ENCODE measurements around the gene SETD6. TPM values are rescaled to one million over a fixed set of nuclear protein-coding genes. Genes with fewer than 3 reads are reported as not detected.
"Not testable (repeated sequence)": the region's sequence is repeated elsewhere in the genome, so short reads cannot be mapped to it uniquely, and the experiment has no call there.

Gene SETD6
- total RNA-seq, 1 experiment from 2014 or later = 35.2 TPM

- no peaks in the 10 kb centered on the region for H3K4me1 ChIP-seq (ENCODE audit: insufficient read depth, low read length, poor library complexity, severe bottlenecking)
- no peaks in the 10 kb centered on the region for H3K36me3 ChIP-seq (ENCODE audit: insufficient read depth, low read length, poor library complexity, severe bottlenecking)
- no peaks in the 10 kb centered on the region for H3K27me3 ChIP-seq (replicated peaks; ENCODE audit: insufficient read depth, low read depth, low read length, poor library complexity)
- BruUV-seq (replicated peaks) = no TSS peak
- no peak for TF ChIP-seq EZH2 (IDR thresholded peaks at IDR 0.05; ENCODE audit: borderline replicate concordance, low read depth, low read length, poor library complexity, severe bottlenecking)
- TF ChIP-seq CTCF (conservative IDR thresholded peaks at IDR 0.05; ENCODE audit: low read depth, low read length) = no peak
- intact Hi-C loops (cut with micrococcal nuclease; ENCODE audit: unreplicated experiment) = loop anchor here (5.0 kb wide), 1 partner anchor 913 kb away; no protein-coding TSS in a partner anchor
- no peak overlapping the region for H3K4me3 ChIP-seq (ENCODE audit: low read depth, low read length, poor library complexity, severe bottlenecking)
- no peaks in the 10 kb centered on the region for H3K9me3 ChIP-seq (ENCODE audit: low read depth, low read length, poor library complexity, severe bottlenecking)
- no peak for DNase-seq (ENCODE audit: low spot score)
- H3K27ac ChIP-seq (ENCODE audit: low read depth, low read length, poor library complexity, severe bottlenecking) = no peak overlapping the region
- ChIA-PET CTCF (interaction anchor here (1.3 kb wide), 1 partner anchor 266 kb away, joined by 3 read pairs; no protein-coding TSS in a partner anchor), POLR2A (ENCODE audit: low non-redundant PET) (no interaction called here)
Observed at GRCh38 chr16:58490065-58490464, 25.3 kb upstream of the SETD6 start.

DNA sequence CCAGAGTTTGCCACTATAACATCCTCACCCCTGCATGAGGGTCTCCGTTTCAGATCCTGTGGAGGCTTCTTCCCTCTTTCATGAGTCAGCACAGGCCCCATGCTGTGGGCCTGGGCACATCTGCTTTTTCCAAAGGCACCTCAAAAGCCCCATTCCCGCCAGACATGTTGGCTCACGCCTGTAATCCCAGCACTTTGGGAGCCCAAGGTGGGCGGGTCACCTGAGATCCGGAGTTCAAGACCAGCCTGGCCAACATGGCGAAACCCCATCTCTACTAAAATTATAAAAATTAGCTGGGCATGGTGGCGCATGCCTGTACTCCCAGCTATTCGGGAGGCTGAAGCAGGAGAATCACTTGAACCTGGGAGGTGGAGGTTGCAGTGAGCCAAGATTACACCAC, 24.8 kb upstream of the SETD6 start:
- intact Hi-C loops (cut with micrococcal nuclease; ENCODE audit: unreplicated experiment) = loop anchor here (5.0 kb wide), 1 partner anchor 913 kb away; no protein-coding TSS in a partner anchor
- H3K27me3 ChIP-seq (replicated peaks; ENCODE audit: insufficient read depth, low read depth, low read length, poor library complexity); DNase-seq (ENCODE audit: low spot score); H3K9me3 ChIP-seq (ENCODE audit: low read depth, low read length, poor library complexity, severe bottlenecking); H3K27ac ChIP-seq (ENCODE audit: low read depth, low read length, poor library complexity, severe bottlenecking); H3K36me3 ChIP-seq (ENCODE audit: insufficient read depth, low read length, poor library complexity, severe bottlenecking); H3K4me1 ChIP-seq (ENCODE audit: insufficient read depth, low read length, poor library complexity, severe bottlenecking); BruUV-seq (replicated peaks); POLR2A ChIA-PET (ENCODE audit: low non-redundant PET); H3K4me3 ChIP-seq (ENCODE audit: low read depth, low read length, poor library complexity, severe bottlenecking): not testable (repeated sequence)
- CTCF ChIA-PET = interaction anchor here (1.3 kb wide), 1 partner anchor 265 kb away, joined by 3 read pairs; no protein-coding TSS in a partner anchor

DNA sequence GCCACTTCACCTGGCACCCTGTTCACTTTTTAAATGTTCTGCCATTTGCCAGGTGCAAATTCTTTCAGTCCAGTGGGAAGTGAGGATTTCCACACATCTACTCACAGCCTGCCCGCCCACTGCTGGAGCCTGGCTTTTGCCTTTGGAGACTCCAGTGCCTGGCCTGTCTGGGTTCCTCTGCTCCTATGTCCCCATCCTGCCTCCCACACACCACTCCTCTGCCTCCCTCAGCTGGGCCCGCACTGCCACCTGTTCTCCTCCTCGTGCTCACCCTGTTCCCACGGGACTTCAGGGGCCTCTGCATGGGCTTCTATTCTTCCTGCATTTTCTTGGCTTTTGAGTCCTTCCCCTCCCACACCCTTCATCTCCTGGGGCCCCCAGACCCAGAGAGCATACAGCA, 23.3 kb upstream of the SETD6 start:
- TF ChIP-seq EZH2 (IDR thresholded peaks at IDR 0.05; ENCODE audit: borderline replicate concordance, low read depth, low read length, poor library complexity, severe bottlenecking) (no peak), CTCF (conservative IDR thresholded peaks at IDR 0.05; ENCODE audit: low read depth, low read length) (no peak)
- no peak overlapping the region for H3K27ac ChIP-seq (ENCODE audit: low read depth, low read length, poor library complexity, severe bottlenecking)
- H3K27me3 ChIP-seq (replicated peaks; ENCODE audit: insufficient read depth, low read depth, low read length, poor library complexity) = no peaks in the 10 kb centered on the region
- ChIA-PET CTCF (no interaction called here), POLR2A (ENCODE audit: low non-redundant PET) (no interaction called here)
- BruUV-seq (replicated peaks) = no TSS peak
- DNase-seq (ENCODE audit: low spot score) = no peak
- intact Hi-C loops (cut with micrococcal nuclease; ENCODE audit: unreplicated experiment) = loop anchor here (5.0 kb wide), 1 partner anchor 915 kb away; no protein-coding TSS in a partner anchor
- no peaks in the 10 kb centered on the region for H3K36me3 ChIP-seq (ENCODE audit: insufficient read depth, low read length, poor library complexity, severe bottlenecking)
- H3K9me3 ChIP-seq (ENCODE audit: low read depth, low read length, poor library complexity, severe bottlenecking) = no peaks in the 10 kb centered on the region
- H3K4me3 ChIP-seq (ENCODE audit: low read depth, low read length, poor library complexity, severe bottlenecking) = no peak overlapping the region
- no peaks in the 10 kb centered on the region for H3K4me1 ChIP-seq (ENCODE audit: insufficient read depth, low read length, poor library complexity, severe bottlenecking)

DNA sequence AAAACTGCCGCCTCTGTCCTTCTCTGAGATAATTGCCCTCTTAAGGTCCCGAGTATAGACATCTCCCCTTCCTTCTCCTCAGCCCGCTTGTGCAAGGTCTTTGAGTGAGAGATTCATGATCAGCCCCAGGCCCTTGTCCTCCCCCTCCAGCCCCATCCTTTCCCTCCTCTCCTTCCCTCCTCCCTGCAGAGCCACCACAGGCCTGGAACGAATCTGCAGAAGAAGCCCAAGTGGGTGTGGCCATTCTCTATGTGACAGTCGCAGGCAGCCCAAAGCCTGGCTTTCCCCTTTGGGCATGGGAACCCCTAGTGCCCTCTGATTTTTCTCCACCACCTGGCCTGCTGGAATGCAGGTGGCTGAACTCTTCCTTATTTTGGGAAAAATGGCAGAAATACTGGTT, 22.6 kb upstream of the SETD6 start:
- Histone ChIP-seq H3K9me3 (ENCODE audit: low read depth, low read length, poor library complexity, severe bottlenecking) (no peaks in the 10 kb centered on the region), H3K27ac (ENCODE audit: low read depth, low read length, poor library complexity, severe bottlenecking) (no peak overlapping the region), H3K4me3 (ENCODE audit: low read depth, low read length, poor library complexity, severe bottlenecking) (no peak overlapping the region), H3K27me3 (replicated peaks; ENCODE audit: insufficient read depth, low read depth, low read length, poor library complexity) (no peaks in the 10 kb centered on the region), H3K36me3 (ENCODE audit: insufficient read depth, low read length, poor library complexity, severe bottlenecking) (no peaks in the 10 kb centered on the region), H3K4me1 (ENCODE audit: insufficient read depth, low read length, poor library complexity, severe bottlenecking) (no peaks in the 10 kb centered on the region)
- DNase-seq (ENCODE audit: low spot score) = no peak
- ChIA-PET POLR2A (ENCODE audit: low non-redundant PET) (no interaction called here), CTCF (no interaction called here)
- intact Hi-C loops (cut with micrococcal nuclease; ENCODE audit: unreplicated experiment) = loop anchor here (5.0 kb wide), 1 partner anchor 915 kb away; no protein-coding TSS in a partner anchor
- TF ChIP-seq CTCF (conservative IDR thresholded peaks at IDR 0.05; ENCODE audit: low read depth, low read length) (no peak), EZH2 (IDR thresholded peaks at IDR 0.05; ENCODE audit: borderline replicate concordance, low read depth, low read length, poor library complexity, severe bottlenecking) (no peak)
- BruUV-seq (replicated peaks) = no TSS peak
